CD4-positive, alpha-beta T cell treated with Interferon gamma for 1 hour (primary cell): Measurements from ENCODE around the gene SANBR.
"Not testable (repeated sequence)": the region's sequence is repeated elsewhere in the genome, so short reads cannot be mapped to it uniquely, and the experiment has no call there.

ENCODE experiments used
- DNase-seq: peaks from one replicate; pipeline ENCODE4 v3.0.0-alpha.2; 2020

Gene SANBR

DNA sequence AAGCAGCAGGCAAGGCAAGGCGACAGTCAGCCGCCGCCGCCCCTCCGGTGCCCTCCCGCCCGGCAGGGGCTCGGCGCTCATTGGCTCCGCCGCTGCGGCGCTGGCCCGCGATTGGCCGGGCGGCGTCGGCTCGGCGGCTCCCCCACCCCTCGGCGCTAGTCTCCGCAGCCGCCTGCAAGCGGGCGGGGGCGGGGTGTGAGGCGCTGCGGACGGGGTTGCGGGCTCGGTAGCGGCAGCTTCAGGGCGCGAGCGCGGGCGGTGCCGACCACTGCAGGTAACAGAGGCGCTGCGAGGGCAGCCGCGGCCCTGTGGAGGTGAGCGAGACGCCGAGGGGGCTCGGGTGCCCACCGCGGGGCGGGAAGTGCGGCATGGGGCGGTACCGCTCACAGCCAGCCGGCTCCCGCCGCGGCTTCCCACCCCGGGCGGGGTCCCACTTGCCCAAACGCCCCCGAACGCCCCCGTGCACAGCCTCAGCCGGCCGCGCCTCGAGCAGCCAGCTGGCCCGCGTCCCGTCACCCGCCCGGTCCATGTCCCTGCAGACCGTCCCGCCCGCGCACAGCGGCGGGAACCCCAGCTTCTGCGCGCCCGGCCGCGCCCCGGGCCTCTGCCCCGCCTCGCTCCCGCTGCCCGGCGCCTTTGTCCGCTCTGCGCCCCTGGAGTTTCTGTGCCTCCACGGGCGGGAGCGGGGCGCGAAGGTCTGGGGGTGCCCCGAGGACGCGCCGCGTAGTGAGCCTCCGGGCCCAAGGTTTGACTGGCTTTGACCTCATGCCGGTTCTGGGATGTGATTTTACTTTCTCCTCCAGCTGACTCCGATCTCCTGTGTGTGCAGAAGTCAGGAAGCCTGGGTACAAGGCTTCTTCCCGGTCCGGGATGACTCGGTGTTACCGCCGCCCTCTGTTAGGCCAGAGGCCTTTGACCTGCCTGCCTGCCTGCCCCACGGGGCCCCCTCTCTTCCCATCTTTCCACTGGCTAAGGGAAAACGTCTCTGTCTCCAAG lies at the start of gene SANBR:
SANBR (plus strand) TSS at position 158 of the 996 bp plus-strand sequence. CDS start 4,480 bp downstream, outside the sequence.
- peak; percentile 82 for DNase-seq

DNA sequence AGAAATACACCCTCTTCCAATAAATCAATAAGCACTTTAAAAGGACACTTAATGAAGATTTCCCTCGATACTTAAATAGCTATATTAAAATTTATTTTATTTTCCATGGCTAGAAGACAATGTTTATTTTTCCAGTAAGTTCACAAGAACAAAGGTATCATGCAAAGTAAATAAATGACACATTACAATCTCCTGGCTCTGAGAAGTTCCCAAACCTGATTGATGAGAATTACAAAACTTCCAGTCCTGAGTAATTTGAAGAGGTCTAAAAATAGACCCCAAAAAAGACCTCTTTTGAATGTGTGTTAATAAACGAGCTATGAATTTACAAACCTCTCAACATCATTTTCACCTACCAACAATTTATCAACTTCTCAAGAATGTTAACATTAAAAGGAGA lies 49.7 kb upstream of the SANBR start:
- no peak for DNase-seq

DNA sequence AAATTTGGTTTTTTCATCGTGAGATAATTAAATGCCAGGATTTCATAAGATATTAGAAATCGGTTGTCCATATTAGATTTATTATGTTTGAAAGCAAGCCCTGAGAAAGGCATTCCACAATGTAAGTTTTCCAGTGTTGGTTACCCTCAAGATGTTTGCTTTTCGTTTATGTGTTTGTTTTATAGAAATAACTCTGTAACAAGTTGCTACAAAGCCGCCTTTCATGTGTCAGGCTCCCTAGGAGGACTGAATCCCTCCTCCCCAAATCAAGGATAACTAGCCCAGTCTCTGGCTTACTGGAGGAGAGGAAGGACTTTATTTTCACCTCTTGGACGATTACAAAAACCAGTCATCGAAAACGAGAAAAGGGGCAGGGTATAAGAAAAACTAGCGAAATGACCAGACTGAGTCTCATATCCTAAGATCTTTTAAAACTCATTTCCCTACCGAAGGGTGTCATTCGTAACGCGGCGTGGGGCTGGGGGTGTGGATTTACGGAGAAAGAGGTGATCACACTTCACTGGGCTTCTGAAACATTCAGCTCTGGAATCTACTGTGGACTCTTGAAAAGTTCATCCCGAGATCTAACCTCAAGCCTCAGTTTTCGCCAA lies 49.2 kb upstream of the SANBR start:
- no peak for DNase-seq

DNA sequence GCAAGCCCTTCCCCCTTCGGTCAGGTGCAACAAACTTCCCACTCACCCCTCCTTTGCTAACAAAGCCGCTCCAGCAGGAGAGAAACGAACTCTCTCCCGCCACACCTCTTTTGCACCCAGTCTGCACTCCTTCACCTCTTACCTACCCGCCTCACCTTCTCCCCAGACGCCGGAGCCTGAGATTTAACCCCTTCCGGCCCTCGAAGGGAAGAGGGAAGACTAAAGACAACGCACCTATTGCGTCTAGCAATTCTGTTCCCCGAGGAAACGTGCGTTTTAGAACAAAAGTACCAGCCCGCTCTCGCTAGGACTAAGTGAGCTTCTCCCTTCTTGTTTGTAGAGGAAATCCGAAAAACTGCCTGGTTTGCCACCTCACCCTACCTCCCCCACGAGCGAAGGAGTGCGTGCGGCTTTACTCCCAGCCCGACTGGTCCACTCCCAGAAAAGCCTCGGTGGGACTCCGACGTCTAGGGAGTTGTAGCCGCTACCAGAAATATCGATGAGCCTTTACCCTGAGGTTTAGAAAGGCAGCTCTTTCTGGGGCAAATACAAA lies 48.6 kb upstream of the SANBR start:
- DNase-seq = peak; percentile 45

DNA sequence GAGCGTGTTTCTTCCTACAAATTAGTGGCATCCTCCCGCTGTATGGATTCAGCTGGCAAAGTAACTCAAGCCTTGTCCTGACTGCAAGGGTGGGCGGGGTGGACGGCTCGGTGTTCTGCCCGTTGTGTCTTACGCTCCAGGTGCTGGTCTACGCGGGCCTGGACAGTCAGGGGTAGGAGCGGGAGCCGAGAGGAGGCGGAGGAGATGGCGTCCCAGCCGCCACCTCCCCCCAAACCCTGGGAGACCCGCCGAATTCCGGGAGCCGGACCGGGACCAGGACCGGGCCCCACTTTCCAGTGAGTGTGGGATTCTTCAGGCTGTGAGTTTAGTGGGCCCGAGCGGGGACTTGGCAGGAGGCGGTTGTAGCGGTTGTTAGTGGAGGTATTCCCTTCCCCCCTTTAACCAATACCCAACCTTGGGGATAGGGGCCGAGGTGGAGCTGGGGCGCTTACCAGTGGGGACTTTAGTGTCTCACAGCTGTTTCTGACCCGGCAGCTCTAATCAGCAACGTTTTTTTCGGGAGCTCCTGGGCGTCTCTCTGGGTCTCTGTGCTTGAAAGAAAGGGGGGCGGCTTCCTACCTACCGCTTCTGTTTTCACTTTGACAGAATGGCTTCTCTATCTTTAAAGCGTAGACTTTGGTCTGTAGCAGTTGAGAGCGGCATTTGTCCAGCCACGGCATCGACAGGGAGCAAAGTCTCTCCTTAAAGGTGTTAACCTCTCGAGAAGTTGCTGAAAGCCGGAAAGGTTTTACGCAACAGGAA lies 47.9 kb upstream of the SANBR start, which contains the start of the genes PEX13 and PUS10:
PEX13 (plus strand) TSS at position 165 of the 762 bp plus-strand sequence; CDS start at position 205, 40 bp downstream.
PUS10 (minus strand) TSS at position 700 of the 762 bp plus-strand sequence. CDS start 6,365 bp downstream, outside the sequence.
- peak; percentile 43 for DNase-seq

DNA sequence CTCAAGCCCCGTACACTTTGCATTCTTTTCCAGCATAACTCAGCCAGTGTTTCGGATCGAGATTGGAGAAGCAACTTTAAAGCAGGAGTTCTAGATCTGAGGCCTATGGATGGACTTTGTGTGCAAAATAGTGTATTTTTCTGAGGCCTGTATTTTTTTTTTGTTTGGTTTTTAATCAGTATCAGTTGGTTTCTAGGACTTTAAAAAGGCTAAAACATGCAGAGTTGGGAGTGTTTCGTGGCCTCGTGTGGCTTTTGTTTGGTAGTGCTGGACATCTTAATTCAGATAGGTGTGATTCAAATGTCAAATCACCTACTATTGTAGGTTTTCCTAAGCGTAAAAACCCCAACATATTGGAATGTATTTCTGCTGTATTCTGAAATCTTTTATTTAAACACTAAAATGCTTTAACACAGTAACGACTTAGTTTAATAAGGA lies 47.3 kb upstream of the SANBR start:
- DNase-seq = no peak

DNA sequence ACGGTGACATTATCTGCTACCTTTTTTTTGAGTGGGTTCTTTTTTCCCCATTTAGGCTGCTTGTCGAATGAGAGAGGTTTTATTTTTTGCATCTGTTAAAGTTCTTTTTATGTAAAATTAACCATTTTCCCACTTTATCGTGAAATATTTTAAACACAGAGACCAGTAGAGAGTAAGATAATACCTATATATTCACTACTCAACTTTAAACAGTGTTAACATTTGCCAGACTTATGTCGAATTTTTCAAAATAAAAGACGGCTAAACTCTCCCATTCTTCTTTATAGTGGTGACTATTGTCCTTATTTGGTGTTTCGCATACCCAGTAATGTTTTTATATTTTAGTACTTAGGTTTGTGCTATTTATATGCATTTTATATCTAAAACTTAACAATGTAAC lies 46.9 kb upstream of the SANBR start:
- no peak for DNase-seq

DNA sequence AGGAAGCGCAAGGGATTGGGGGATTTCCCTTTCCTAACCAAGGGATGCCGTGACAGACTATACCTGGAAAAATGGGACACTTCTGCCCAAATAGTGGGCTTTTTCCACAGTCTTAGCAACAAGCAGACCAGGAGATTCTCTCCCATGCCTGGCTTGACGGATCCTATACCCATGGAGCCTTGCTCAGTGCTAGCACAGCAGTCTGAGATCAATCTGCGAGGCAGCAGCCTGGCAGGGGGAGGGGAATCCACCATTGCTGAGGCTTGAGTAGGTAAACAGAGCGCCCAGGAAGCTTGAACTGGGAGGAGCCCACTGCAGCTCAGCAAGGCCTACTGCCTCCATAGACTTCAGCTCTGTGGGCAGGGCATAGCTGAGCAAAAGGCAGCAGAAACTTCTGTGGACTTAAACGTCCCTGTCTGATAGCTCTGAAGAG lies 44.4 kb upstream of the SANBR start:
- DNase-seq = no peak

DNA sequence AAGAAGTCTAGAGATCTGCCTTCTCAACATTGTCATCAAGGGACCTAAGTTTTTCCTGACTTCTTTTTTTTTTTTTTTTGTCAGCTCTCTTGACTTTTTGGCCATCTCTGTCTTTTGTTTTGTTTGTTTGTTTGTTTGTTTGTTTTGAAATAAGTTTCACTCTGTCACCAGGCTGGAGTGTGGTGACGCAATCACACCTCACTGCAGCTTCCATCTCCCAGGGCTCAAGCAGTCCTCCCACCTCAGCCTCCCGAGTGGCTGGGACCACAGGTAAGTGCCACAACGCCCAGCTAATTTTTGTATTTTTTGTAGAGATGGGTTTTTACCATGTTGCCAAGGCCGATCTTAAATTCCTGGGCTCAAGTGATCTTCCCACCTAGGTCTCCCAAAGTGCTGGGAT lies 42.0 kb upstream of the SANBR start:
- DNase-seq = no peak

DNA sequence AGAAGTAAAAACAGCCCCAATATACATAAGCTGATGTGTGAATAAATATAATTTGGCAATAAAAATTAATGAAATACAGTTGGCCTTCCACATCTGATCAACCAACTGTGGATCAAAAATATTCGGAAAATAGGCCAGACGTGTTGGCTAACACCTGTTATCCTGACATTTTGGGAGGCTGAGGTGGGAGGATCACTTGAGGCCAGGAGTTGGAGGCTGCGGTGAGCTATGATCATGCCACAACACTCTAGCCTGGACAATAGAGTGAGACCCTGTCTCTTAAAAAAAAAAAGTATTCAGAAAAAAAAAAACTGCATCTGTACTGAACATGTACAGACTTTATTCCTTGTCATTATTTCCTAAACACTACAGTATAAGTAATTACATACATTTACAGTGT lies 36.1 kb upstream of the SANBR start:
- no peak for DNase-seq

DNA sequence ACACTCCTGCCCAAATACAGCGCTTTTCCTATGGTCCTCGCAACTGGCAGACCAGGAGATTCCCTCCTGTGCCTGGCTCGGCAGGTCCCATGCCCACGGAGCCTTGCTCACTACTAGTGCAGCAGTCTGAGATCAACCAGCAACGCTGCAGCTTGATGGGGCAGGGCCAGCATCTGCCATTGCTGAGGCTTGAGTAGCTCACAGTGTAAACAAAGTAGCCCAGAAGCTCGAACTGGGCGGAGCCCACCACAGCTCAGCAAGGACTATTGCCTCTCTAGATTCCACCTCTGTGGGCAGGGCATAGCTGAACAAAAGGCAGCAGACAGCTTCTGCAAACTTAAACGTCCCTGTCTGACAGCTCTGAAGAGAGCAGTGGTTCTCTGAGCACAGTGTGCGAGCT lies 31.1 kb upstream of the SANBR start:
- DNase-seq = not testable (repeated sequence)

DNA sequence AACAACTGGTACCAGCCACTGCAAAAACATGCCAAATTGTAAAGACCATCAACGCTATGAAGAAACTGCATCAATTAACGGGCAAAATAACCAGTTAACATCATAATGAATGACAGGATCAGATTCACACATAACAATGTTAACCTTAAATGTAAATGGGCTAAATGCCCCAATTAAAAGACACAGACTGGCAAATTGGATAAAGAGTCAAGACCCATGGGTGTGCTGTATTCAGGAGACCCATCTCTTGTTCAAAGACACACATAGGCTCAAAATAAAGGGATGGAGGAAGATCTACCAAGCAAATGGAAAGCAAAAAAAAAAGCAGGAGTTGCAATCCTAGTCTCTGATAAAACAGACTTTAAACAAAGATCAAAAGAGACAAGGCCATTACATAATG lies 29.0 kb upstream of the SANBR start:
- not testable (repeated sequence) for DNase-seq

DNA sequence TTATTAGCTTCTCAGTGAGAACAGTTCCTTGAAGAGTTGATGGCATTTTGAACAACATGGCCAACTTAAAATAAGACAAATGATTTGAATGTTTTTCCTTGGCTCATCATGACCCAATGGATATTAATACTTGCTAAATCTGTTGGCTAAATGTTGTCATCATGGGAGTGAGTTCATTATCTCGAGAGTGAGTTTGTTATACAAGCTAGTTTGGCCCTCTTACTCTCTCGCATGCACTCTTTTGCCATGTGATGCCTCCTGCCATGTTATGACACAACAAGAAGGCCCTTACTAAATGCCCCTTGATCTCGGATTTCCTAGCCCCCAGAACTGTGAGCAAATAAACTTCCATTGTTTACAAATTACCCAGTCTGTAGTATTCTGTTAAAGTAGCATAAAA lies 22.9 kb upstream of the SANBR start:
- no peak for DNase-seq

DNA sequence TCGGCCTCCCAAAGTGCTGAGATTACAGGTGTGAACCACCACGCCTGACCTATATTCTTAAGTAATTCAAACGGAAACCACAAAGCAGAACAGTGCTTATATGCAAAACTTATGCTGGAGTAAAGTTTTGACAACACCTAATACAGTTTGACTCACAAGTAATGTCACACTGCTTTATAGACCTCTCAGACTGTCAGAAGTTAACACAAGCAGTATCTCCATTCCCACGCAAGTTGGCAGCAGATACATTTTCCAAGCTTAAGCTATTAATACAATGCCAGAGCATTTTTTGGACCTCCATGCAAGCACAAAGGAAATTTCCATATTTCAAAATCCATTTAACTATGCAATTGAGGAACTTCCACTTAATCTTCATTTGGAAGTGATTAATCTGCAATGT lies 21.0 kb upstream of the SANBR start:
- DNase-seq = no peak

DNA sequence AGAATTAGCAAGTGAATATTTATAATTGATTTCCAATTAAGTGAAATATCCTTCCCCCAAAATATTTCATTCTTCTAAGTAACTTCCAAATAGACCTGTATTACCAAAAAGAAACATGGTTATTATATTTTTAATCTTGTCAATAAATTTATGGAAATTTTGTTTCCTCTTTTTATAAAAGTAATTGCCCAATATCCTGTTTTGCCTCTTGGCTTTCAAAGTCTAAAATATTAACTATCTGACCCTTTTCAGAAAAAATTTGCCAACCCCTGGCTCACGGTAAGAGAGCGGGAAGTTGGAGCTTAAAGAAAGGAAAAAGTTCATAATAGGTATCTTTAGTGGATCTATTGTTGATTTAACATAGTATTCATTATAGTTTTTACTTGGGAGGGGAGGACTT lies 20.4 kb upstream of the SANBR start:
- DNase-seq = no peak

DNA sequence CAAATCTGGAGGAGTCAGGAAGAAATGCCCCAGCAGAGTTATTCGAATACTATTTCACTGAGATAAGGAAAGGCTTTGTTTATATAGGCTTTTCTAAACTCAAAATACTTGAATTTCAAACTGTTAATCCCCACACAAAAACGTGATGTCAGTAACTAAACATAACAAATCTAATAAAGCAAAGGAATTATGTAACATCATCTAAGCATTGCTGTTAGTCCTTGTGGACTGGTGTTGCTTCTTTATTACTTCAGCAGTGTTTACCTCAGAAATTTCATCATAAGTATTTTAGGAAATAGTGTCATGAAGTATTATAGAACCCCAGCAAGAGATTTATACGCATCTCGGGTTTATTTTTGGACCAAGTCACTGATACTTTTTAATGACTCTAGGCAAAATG lies 19.7 kb upstream of the SANBR start:
- no peak for DNase-seq

DNA sequence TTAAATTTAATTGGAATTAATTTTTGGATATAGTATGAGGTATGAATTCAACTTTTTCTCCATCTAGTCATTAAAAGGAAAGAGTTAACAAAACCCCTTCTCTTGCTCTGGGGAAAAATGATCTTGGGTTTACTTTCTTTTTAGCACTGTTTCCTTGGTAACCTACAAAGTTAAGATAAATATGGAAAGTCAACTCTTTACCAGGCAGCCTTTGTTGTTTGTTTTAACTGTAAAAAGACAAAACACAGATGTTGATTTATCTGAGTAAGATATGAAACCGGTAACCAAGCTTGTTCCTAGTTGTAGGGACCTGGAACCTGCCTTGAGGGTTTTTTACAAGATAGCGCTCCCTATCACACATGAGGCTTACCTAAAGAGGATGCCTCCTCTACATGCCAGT lies 10.1 kb upstream of the SANBR start:
- DNase-seq = no peak

DNA sequence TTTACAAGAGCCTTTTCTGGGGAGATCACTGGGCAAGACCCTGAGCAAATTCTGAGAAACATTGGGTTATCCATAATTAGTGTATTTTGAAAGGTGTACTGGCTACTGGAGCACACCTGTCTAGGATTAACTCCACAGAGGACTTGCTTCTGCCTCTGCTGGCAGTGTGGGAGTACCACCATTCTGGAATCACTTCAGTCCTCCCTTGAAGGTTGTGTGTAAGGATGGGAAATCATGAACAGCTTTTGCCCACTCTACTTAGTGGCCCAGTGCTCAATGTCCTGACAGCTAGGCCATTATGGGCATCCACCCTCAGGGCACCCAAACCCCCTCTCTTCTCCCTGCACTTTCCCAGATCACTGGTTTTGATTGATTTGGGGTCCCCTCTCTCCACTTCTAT lies 8.1 kb upstream of the SANBR start:
- no peak for DNase-seq

DNA sequence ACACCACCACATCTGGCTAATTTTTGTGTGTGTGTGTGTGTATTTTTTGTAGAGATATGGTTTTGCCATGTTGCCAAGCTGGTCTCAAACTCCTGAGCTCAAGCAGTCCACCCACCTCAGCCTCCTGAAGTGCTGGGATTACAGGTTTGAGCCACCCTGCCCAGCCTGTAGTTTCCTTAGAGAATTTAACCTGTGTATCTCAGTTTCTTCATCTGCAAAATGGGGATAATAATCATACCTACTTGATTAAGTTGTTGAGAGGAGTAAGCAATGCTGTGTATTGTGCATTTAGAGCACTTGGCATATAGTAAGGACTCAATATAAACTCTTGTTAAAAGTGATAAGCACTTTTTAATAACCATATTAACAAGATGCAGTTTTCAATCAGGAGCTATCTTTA lies 6.3 kb upstream of the SANBR start:
- DNase-seq = no peak

DNA sequence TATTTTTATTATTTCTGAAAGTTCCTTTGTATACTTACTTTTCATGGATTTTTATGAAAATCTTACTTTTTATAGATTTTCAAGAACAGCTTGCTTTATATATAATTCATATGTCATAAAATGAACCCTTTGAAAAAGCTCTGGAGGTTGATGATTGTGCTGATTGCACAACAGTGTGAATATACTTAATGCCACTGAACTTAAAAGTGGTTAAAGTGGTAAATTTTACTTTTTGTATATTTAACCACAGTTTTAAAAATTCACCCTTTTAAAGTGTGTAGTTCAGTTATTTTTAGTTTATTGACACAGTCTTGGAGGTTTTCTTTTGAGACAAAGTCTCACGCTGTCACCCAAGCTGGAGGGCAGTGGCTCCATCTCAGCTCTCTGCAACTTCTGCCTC lies 8.4 kb downstream of the SANBR start:
- DNase-seq = no peak

DNA sequence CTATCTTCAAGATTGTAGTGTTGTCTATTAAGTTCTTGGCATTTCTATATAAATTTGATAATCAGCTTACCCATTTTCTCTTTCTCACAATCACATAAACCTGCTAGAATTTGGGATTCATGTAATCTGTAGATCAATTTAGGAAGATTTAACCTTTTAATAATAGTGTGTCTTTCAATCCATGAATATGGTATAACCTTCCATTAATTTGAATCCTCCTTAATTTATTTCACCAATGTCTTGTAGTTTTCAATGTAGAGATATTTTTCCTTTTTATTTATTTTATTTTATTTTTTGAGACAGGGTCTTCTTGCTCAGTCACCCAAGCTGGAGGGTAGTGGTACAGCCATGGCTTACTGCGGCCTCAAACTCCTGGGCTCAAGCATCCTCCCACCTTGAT lies 20.2 kb downstream of the SANBR start:
- DNase-seq = no peak

DNA sequence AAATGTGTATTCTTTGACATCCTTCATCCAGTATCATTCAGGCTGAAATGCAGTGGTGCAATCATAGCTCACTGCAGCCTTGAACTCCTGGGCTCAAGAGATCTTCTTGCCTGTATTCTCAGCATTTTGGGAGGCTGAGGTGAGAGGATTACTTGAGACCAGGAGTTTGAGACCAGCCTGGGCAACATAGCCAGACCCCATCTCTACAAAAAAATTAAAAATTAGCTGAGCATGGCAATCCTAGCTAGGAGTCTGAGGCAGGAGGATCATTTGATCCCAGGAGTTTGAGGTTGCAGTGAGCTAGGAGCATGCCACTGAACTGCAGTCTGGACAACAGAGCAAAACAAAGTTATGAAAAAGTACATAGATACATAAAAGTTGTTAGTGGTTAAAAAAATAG lies 24.1 kb downstream of the SANBR start:
- no peak for DNase-seq

DNA sequence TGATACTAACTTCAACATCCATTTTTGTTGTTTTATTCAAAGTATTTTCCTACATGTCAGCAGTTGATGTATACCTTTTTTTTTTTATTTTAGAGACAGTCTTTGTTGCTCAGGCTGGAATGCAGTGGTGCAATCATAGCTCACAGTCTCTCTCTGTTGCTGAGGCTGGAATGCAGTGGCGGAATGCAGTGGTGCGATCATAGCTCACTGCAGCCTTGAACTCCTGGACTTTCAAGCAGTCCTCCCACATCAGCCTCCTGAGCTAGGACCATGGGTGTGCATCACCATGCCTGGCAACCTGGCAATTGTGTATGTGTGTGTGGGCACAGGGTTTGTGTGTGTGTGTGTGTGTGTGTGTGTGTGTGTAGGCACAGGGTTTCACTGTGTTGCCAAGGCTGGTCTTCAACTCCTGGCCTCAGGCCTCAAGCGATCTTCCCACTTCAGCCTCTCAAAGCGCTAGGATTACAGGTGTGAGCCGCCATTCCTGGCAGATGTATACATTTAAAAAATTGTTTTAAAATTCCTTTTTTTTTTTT lies 24.8 kb downstream of the SANBR start:
- DNase-seq = no peak
